ENCODE measurements around the gene EEPD1.
A peak's percentile ranks its signal among the peaks of the same experiment; 100 is the strongest.

Gene EEPD1

DNA sequence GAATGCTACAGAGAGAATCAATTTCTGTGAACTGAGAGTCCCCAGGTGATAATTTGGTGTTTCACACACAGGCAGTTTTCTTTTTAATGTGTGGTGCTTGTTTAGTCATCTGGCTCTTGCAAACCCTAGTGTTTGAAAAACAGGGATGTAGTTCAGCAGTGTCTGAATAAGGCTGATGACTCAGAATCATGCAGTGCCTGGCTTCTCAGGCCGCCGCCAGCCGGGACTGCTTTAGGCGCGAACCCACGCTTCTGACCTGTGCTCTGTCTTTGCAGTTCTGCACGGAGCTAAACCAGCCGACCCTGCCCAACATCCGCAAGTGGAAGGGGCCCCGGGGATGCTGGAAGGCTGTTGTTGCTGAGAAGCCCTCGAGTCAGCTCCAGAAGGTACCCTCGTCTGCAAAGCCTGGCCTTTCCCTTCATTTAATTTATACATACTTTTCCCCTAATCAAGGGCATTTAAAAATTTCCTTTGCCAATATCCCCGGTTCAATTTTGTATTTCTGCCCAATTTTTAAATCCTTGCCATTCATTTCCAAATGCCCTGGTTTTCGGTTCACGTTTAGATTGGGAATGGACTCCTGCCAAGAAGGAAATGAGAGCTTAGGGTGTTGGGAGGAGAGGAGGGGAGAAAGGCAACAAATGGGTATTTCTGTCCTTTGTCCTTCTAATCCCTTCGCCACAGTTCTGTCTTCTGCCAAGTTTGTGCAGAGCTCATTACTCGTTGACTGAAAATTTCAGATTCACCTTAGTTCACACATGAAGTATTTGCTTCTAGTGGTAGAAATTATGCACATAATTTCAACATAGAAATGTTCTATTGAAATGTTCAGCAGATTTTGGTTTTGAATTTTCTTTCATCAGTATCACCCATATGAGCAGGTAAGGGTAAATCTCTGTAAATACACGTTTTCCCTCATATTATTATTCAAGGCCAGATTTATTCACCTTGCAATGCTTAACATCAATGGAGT is 128.1 kb downstream of the EEPD1 start:
- peak; percentile 93 for DNase-seq (ENCODE audit: low spot score)

DNA sequence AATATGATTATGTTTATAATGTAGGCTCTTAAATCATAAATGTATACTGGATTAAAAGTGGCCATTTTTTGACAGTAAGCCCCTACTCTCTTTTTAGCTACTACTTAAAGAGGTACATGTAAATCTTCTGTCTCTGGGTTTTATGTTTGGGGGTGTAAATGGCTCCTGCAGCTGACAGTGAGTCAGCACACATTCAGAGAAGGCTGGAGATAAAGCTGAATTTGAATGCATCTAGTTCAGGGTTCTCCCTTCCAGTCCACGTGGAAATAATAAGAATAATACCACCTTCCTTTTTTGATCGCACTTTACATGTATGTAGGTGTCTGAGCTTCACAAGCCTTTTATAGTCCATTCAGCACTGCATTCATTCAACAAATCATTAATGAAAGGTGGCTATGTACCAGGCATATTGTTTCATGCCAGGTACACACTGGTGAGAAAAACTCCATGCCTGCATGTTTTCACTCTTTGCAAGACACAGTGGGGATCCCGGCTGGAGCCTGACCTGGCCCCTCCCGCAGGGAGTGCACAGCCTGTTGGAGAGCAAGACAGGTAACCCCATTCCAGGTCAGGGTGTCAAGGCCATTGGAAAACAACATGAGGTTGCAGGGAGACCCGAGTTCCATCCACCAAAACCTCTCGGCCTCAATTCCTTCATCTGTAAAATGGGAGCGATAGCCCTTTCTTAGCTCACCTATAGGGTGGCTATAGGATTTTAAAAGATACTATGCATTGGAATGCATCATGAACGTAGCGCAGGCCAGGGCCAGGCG is 129.1 kb downstream of the EEPD1 start:
- no peak for DNase-seq (ENCODE audit: low spot score)

DNA sequence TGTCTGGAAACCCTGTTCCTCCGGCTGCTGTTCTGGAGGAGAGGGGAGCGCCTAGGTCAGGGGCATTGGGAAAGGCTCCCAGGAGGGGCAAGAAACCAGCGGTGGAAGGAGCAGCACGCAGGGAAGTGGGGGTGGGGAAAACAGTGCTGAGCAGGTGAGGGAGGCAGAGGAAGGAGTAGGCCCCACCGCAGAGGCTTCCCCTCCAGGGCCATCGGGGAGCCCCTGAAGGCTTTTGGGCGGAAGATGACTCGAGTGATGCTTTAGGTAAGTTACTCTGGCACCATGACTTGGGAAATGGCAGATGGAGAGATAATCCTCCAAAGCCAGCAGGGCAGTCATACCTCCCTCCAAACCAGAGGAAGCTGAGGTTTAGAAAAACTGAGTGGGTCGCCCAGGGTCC is 130.1 kb downstream of the EEPD1 start:
- DNase-seq (ENCODE audit: low spot score), result no peak

DNA sequence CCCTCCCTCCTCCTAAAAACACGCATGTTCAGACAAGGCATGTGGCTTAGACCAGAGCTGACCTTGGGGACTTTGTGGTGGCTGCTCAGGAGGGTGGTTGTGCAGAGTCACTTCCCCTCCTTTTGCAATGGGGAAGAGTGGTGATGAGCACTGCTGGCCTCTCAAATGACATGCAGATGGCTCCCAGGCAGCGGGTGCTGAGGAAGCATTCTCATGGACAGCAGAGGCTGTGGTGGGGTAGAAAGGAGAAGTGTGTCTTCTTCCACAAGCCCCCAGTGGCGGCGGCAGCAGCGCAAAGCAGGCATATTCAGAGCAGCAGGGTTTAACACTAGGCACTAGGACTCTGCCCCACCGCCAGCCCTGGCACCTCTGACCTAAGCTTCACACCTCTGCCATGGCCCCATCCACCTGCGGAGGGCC is 130.7 kb downstream of the EEPD1 start:
- DNase-seq (ENCODE audit: low spot score), result peak; percentile 73

DNA sequence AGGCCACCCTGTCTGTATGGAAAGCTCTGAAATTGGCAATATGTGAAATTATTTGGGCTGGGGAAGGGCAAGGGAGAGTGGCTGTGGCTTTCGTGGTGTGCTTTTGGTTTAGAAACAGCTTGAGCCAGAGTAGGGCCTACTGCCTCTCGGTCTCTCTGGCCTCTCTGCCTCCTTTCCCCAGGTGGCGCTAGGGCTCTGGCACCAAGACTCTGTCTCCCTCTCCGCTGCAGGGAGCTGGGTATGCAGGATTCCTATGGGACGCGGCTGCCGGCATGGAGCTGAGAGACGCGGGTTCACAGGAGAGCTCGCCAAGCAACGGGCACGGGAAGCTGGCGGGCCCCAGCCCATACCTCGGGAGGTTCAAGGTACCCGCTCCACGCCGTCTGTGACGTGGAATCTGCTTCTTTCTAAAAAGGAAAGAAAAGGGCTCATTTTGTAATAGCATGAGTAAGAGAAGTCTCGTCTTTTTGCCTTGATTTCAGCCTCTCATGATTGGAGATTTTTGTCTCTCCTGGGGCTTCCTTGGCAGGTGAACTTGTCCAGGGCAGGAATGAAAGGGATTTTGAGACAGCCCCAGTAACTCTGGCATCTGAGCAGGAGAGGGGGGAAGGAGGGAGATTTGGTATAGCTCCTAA is 131.5 kb downstream of the EEPD1 start:
- DNase-seq (ENCODE audit: low spot score), result no peak

DNA sequence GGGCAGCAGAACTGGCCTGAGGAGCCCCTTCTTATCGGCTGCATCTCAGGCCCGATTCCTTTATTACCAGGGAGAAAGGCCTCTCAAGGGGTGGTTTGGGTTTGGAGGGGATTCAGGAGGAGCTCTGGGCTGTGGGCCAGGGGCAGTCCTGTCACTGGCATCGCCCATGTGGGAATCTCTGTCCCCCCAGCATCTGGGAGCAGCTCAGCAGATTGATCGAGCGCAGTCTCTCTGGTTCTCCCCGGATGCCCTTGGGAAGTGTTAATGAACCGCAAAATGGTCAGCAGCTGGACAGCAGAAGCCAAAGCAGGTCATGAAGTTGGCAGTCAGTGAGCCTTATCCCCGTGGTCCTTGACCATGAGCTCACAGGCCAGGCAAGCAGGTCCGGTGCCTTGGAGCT is 132.2 kb downstream of the EEPD1 start:
- DNase-seq (ENCODE audit: low spot score), result no peak

DNA sequence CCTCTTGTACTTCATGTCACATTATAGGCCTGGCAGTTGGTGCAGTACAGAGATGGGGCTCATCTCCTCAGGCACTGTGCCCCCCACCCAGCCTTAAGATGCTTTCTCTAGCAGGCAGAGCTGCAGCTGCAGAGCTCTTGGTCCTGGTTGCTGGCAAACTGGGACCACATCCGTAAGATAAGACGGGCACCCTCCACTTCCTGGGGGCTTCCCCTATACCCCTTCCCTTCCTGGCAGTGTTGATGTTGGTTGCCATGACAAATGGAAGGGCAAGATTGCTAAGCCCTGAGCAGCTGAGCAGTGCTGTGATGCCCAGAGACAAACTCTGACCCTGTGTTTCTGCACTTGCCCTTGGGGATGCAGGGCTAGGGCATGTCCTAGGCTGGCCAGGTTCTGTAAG is 133.2 kb downstream of the EEPD1 start:
- no peak for DNase-seq (ENCODE audit: low spot score)

DNA sequence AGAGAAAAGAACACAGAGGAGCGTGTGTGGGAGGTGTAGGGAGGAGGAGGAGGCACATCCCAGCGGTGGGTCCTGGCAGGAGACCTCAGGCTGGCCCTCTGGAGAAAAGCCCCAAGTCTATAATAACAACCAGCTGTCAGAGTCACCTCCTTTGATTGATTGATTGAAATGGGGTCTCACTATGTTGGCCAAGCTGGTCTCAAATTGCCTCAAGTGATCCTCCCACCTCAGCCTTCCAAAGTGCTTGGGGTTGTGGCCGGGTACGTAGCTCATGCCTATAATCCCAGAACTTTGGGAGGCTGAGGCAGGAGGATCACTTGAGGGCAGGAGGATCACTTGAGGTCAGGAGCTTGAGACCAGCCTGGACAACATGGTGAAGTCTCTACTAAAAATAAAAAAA is 133.6 kb downstream of the EEPD1 start:
- no peak for DNase-seq (ENCODE audit: low spot score)

DNA sequence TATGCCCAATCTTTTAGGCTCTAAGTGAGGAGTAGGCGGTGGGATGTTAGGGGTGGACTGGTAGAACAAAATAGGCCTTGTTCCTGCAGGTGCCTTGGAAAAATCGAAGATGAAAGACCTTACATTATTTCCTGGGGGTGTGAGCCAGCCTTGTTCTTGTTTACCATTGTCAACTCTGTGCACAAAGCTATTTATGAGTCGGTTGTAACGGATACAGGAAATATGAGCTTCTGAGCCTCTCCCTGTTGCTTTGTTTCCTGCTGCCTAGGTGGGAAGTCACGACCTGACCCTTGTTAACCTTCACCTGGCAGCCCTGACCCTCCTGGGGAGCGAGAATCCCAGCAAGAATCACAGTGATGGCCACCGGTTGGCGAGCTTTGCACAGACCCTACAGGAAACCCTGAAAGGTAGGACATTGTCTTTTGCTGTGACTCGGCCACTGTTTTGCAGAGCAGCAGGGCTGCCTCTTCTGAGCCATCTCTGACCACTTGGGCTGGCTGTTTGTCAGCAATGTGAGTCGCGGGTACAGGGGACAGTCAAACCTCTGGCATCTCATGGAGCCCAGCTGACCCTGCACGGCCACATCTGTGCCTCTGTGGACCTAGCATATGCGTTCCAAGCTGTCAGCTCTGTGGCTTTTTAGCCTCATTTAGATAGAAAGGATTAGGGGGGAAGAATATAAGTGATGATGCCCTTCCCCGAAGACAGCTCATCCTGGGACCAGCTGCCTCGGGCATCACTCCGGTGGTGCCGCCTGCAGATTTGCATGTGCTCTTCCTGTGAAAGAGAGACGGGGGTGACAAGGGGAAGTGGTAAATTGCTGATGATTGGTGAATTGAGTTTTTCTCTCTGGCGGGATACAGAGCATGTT is 134.6 kb downstream of the EEPD1 start:
- no peak for DNase-seq (ENCODE audit: low spot score)

DNA sequence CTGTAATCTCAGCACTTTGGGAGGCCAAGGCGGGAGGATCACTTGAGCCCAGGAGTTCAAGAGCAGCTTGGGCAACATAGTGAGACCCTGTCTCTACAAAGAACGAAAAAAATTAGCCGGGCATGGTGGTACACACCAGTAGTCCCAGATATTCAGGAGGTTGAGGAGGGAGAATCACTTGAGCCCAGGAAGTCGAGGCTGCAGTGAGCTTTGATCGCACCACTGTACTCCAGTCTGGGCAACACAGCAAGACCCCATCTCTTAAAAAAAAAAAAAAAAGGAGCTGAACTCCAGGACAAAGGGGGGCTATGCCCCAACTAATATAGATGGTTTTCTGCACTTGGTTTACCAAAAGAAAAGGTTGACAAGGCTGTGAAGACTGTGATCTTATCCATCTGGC is 135.4 kb downstream of the EEPD1 start:
- DNase-seq (ENCODE audit: low spot score), result no peak

DNA sequence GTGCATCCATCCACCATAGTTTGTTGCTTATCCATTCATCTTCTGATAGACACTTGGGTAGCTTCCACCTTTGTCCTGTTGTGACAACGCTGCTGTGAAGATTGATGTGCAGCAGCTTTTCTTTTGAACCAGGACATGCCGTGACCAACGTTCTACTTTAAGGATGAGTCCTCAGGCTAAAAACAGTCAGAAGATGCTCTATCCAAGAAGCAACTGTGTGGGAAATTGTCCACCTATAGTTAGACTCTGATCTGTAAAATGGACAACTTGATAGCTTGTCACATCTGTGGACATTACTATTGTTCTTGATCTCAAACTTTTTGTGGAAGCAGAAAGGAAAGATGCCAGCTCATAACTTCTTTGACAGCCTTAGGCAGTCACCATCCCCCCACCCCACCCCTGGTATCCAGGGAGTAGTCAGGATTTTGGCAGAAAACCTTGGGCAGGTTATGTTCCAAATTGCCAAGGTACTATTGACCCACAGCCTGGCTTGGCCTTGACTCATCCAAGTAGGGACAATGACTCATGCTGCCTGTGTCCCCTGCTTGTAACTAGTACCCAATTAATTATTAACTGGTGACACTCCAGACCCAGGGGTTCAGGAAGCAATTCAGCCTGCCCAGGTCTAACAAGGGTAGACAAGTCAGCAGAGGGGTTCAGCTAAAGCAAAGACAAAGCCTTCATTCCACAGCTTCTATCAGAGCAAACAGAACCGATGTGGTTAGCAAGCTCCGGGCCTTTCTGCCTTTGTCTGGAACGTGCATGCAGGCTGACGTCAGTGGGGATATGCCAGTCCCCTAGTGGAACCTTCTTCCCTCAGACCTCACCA is 137.0 kb downstream of the EEPD1 start:
- no peak for DNase-seq (ENCODE audit: low spot score)

DNA sequence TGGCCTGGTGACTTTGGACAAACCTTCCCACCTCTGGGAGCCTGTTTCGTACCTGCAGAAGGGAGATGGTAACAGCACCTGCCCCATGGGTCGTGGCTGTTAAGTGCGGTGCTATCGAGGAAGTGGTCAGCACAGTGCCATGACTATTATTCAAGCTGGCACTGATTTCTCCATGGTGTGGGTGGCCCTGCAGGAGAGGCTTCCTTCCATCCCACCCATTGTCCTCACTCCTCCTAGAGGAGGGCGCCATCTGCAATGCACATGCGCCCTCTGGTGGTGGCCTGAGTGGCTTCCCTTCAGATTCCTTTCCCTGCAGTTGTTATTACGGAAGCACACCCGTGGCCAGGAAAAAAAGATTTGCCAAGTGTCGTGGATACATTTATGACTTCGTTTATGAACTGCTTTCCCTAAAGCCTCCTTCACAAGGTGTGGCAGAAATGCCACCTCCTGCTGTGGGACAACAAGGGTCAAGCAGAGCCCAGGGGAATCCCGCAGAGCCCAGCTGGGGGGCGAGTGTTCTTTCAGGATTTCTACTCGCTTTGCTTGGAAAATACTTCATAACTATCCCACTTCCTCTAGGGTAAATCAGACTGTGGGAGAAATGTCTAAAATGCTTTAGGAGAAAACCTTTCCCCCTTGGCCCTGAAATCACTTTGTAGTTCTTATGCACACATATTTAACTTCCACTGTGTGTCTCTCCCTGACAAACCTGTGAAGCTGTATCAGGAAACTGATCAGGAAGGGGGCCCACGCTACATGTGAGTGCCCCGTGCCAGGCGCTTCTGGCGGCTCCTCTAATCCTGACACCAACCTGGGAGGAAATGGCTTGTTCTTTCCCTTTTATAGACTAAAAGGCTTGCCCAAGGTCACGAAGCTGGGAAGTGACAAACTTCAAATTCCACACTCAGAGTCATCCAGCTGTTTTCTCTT is 138.6 kb downstream of the EEPD1 start:
- peak; percentile 88 for DNase-seq (ENCODE audit: low spot score)

DNA sequence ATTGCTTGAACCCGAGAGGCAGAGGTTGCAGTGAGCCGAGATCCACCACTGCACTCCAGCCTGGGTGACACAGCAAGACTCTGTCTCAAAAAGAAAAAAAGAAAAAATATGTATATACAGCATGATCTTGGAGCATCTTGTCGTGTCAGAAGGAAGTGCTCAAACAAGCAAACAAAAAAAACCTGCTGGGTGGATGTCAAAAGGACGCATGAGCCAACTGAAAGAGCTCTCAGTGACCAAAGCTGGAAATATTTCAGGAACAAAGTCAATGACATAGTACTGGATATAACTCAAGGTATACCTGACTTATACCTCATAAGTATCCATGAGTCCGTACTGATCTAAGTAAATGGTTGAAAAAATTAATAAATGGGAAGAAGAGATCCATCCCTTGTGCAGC is 142.0 kb downstream of the EEPD1 start:
- no peak for DNase-seq (ENCODE audit: low spot score)

DNA sequence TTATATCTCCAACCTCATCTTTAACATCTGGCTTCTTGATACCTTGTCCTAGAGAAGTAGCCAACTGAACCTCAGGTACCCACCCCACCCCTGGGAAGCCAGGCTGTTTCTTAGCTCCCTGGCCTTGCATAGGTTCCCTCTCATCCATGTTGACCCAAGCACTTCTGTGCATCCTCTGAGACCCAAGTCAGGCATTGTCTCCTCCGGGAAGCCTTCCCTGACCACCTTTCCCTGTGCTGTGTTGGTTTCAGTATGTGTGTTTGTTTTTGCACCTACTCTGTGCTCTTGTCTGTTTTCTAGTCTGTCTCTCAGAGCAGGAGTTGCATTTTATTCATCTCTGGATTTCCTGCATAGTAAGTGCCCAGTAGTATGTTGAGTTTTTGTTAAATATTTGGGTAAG is 143.2 kb downstream of the EEPD1 start:
- DNase-seq (ENCODE audit: low spot score), result no peak

DNA sequence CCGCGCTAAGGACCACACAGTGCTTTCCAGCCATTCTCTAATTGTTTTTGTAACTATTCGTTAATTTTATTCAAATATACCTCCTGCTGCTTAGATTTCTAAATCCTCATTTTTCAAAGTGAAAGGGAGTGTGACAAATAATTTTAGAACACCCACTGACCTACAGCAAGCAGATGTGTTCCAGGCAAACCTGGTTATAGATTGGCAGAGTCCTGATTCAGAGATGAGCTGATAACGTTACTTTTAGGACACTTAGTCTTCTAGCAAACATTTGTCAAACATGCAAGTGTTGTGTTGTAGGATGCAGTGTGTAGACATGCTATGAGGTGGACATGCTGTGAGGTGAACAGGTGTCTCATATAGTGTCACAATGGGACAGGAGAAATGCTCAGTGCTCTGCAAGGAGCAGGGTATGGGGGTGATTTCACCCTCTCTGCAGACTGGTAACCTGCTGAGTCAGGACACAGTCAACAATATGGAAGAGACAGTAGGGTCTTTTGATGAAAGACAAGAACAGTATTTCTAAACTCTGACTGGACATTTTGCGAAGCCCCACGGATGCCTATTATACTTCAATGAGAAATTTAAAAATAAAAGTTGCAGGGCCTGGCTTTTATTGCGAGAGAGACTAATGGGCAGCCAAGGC is 144.4 kb downstream of the EEPD1 start:
- DNase-seq (ENCODE audit: low spot score), result no peak

DNA sequence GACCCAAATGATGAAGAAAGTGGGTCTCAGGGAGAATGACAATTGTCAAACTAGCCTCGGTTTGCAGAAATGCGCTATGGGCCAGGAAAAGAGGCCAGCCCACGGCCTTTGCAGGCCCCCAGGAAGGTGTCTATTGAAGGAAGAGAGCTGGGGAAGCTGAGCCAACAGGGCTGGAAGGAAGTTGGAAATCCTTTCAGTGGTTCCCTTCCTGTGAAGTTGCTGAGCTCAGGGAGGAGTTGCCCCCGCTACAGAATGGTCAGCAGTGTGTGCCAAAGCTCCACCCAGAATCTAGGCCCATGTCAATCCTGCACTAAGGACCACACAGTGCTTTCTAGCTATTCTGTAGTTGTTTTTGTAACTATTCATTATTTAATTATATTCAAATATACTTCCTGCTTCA is 145.1 kb downstream of the EEPD1 start:
- DNase-seq (ENCODE audit: low spot score), result no peak

DNA sequence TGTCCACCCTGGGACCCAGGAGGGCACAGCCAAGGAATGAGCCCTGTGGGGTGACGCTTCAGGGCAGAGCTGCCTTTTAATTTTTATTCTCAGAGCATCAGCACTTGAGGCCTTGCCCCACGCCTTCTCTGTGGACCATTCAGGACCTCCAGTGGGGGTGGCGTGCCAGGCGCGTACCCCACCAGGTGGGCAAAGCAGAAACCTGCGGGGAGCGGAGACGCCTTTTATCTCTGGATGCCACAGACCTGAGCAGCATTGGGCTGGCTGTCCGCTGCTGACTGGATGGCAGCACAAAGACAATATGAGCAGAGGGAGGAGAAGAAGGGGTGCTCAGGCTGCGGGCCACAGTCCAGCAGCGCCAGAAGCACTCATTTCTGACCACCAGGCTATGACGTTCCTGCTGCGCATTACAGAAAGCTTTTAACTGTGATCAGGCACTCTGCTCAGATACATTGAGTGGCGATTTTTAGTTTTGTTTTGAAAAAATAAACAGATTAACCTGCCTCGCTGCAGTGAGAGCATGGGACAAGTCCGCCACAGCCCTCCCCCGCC is 146.2 kb downstream of the EEPD1 start:
- DNase-seq (ENCODE audit: low spot score), result no peak

DNA sequence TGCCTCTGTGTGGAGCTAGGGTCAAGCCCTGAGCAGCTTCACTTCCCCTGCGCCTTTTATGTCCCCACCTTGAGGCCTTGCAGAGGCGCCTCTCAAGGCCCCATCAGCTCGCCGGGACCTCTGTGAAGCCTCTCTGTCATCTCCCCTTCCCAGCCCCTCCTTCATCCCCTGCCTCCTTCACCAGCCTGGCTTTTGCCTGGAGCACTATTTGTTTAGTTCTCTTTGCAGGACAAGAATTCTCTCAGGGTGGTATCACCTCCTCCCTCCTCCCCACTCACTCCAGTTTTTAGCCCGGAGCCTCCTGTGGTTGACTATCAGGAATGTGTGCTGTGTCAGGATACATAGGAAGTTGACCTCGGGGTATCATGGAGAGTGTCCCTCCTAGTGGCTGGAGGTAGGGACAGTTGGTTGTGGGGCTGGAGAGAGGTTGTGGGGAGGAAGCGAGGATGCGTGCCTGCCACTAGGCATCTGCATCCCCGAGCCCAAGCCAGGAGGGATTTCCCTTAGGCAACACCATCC is 146.8 kb downstream of the EEPD1 start:
- DNase-seq (ENCODE audit: low spot score), result no peak
